ENCODE measurements around the gene TNK2.
"Not testable (repeated sequence)": the region's sequence is repeated elsewhere in the genome, so short reads cannot be mapped to it uniquely, and the experiment has no call there.

TNK2 gene

GRCh38 chr3:195844671-195845218 is 63.6 kb downstream of the TNK2 start:
- no peak for DNase-seq

DNA sequence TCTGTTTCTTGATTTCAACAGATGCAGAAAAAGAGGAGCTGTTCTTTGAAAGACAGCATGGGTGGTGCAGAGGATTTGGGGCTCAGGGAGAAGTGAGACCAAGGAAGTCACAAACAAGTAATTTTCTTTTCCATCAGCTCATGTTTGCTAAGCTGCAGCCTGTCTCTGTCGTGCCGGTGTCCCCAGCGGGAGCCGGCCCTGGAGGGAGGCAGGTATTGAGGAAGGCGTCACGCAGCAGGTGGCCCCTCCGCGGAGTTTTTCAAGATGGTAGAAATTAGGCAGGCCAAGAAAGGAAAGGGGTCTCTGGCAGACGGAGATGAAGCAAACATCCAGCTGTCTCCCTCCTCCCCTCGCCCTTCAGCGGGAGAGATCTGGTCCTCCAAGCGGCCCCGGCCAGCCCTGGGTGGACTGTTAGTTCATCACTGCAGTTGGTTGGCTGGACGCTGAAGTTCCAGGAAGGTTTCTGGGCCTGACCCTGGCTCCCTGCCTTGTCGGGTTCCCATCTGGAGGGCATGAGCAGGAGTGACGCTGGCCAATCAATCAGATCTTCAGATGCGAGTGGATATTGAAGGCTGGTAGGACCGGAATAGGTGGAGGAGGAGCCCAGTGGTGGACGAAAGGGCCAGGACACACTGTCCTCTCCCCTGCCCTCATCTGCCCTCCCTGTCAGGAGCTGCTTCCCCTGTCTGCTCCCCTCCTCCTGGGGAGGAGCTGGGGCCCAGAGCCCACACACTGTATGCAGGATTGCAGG is 68.9 kb downstream of the TNK2 start:
- DNase-seq = no peak

GRCh38 chr3:195838714-195839113 is 69.6 kb downstream of the TNK2 start:
- DNase-seq = no peak

- DNase-seq = no peak
These were observed 71.7 kb downstream of the TNK2 start for GRCh38 chr3:195836476-195837135.

DNA sequence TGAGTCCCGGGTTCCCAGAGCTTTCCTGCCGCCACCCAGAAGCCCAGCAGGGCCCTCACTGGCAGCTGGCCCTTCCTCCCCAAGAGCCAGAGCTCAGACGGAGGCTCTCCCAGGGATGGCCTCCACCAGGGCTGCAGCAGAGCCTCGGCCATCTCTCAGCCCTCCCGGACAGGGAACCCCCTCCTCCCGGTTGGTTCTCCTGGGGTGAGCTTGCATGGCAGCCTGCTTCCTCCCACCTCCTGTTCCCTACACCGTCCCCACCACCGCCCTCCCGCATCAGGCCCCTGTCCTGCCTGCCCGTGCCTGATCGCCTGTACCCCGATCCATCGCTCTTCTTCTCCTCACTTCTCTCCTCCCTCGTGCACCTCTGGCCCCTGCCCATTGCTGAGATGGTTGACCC is 72.6 kb downstream of the TNK2 start:
- no peak for DNase-seq

- DNase-seq = no peak
These were observed 73.4 kb downstream of the TNK2 start for GRCh38 chr3:195834675-195835583.

GRCh38 chr3:195829897-195830254 is 78.5 kb downstream of the TNK2 start:
- no peak for DNase-seq

DNA sequence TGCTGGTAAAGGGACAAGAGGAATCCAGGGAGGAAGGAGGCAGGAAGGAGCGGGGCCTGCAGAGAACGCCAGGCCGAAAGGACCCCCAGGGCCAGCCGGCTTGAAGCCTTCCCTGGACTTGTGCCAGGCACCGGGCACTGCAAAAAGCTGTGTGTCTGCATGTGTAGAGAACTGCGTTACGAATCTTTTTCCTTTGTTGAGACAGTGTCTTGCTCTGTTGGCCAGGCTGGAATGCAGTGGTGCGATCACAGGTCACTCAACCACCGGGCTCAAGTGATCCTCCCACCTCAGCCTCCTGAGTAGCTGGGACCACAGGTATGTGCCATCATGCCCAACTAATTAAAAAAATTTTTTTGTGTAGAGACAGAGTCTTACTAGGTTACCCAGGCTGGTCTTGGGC is 79.6 kb downstream of the TNK2 start:
- DNase-seq = no peak

DNA sequence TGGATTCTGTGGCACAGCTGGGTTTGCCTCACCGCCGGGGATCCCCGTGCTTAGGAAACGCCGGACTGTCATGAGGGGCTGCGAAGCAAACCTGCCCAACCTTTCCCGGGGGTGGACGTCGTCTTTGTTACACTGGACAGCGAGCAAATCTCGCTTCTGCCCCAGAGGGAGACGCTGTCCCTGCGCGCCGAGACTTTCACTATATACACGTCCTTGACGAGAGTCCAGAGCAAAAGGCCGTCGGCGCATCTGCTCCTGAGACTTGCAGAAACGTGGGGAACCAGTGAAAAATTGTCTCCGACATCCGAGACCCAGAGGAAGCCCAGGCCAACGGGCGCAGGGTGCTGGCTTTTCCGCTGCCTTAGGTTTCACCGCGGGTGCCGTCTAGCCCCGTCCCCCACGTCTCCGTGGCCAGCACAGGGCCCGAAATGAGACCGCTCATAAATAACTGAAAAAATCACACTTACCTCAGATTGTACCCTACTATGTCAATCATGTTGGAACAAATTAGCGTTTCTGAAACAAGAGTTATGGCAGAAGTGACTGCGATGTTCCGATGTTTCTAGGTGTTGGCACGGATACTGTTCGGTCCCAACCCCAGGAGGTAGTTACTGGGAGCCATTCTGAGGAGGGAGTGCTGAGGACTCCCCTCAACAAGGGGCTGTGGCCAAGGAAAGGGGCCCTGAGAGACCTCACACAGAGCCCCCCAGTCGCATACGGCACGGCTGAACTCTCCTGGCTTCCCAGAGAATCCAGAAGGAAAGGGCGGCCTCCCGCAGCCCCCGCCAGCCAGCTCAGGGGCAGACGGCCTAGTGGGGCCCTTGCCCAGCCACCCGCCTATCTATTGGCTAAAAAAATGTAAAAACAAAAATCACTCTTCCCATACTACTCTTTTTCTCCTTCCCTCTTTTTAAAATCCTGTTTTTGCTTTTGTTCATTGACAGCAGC is 82.2 kb downstream of the TNK2 start:
- DNase-seq = no peak

- DNase-seq = no peak
These were observed 83.2 kb downstream of the TNK2 start for GRCh38 chr3:195825191-195825588.

DNA sequence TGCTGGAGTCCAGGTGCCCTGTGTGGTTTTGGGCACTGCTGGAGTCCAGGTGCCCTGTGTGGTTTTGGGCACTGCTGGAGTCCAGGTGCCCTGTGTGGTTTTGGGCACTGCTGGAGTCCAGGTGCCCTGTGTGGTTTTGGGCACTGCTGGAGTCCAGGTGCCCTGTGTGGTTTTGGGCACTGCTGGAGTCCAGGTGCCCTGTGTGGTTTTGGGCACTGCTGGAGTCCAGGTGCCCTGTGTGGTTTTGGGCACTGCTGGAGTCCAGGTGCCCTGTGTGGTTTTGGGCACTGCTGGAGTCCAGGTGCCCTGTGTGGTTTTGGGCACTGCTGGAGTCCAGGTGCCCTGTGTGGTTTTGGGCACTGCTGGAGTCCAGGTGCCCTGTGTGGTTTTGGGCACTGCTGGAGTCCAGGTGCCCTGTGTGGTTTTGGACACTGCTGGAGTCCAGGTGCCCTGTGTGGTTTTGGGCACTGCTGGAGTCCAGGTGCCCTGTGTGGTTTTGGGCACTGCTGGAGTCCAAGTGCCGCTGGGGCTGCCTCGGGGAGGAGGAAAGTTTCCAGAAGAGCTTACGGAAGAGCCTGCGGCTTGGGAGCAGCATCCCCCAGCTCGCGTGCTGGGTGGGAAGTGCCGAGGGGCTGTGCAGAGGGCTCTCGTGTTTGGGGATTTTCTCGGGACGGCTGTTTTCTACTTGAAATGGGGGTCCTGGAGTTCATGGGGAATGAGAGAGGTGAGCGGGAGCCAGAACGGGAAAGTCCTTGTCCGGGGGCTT is 83.7 kb downstream of the TNK2 start:
- not testable (repeated sequence) for DNase-seq

GRCh38 chr3:195823999-195824398 is 84.4 kb downstream of the TNK2 start:
- DNase-seq = no peak

- no peak for DNase-seq
These were observed 85.1 kb downstream of the TNK2 start for GRCh38 chr3:195823280-195823679.

- no peak for DNase-seq
These were observed 86.1 kb downstream of the TNK2 start for GRCh38 chr3:195822131-195822696.

- no peak for DNase-seq
These were observed 86.8 kb downstream of the TNK2 start for GRCh38 chr3:195821403-195822130.

GRCh38 chr3:195820901-195821300 is 87.5 kb downstream of the TNK2 start:
- DNase-seq = no peak

- no peak for DNase-seq
These were observed 88.2 kb downstream of the TNK2 start for GRCh38 chr3:195820186-195820585.

DNA sequence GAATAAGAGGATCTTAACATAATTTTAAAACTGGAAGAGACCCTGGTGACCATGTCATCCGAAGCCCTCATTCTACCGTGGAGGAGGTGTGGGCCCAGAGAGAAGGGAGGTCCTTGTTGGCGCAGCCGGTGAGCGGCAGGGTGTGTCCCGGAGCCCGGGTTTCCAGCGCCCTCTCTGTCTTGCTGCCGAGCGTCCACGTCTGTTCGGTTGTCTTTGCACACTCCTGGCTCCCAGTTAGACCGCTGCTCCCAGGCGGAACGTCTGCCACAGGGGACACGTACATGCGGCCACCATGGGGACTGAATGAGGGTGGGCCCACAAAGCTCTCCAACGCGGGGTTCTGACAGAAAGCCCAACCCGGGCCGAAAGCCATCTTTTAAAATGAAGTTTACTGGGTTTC is 90.0 kb downstream of the TNK2 start:
- DNase-seq = no peak

DNA sequence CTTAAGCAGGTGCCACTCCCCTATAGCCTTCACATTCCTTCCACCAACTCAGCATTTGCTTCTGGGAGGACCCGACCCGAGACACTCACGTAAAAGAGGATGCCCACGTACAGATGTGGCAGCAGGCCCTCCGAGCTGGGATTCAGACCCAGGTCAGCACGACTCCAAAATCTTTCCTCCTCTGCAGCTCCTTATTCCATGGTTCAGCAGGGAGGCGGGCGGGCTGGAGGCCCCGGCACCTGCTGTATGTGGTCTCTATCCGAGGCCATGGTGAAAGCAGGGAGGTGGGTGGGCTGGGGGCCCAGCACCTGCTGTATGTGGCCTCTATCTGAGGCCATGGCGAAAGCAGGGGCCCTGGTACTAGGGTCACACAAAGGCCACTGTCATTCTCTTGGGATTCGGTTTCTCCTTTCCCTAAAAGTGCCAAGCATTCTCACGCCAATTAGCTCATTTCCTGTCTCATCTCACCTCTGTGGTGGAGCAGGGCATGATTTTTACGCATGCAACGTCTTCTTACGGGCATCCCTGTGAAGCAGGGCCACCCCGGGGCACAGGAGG is 90.7 kb downstream of the TNK2 start:
- DNase-seq = no peak

All from SIG-M5 (cell line).